Prostate gland (tissue), 2 donors: ENCODE measurements around the gene SLC10A3. TPM values are rescaled to one million over a fixed set of nuclear protein-coding genes. Genes with fewer than 3 reads are reported as not detected.

ENCODE experiments used
- DNase-seq: peaks from one replicate; pipeline ENCODE4 v3.0.0-alpha.2; 2019; ENCODE audit warnings: low spot score
- H3K27ac ChIP-seq, 2 donors: fragments of 200-600 bp; sonication (generic); 2 replicates each; pipeline ENCODE4 v1.5.1; 2017 to 2019
- H3K27me3 ChIP-seq: fragments of 200-600 bp; sonication (generic); replicated peaks from 2 replicates; pipeline ENCODE4 v1.5.1; 2019; ENCODE audit not compliant: insufficient read depth
- H3K36me3 ChIP-seq, 2 donors: fragments of 200-600 bp; sonication (generic); 1 replicate in 1 of 2; 2 replicates in 1 of 2; pipeline versions ENCODE4 v1.5.1 to v1.8.1; 2017 to 2019
- H3K4me1 ChIP-seq: fragments of 200-600 bp; sonication (generic); replicated peaks from 2 replicates; pipeline ENCODE4 v1.5.1; 2019
- H3K4me3 ChIP-seq, 2 donors: fragments of 200-600 bp; sonication (generic); 2 replicates each; pipeline ENCODE4 v1.5.1; 2017 to 2019
- H3K9me3 ChIP-seq: fragments of 200-600 bp; sonication (generic); 2 replicates; pipeline ENCODE4 v1.5.1; 2017
- POLR2A ChIP-seq: fragments of 450-650 bp; IDR thresholded peaks from one replicate; pipeline ENCODE4 v1.6.1; 2016; ENCODE audit warnings: antibody characterized with exemption, mild to moderate bottlenecking
- POLR2AphosphoS5 ChIP-seq: sonication (generic); formaldehyde crosslinking; IDR thresholded peaks from one replicate; pipeline ENCODE4 v1.6.1; 2017; ENCODE audit warnings: antibody characterized with exemption
- WGBS: methylation state at CpG from one replicate; pipeline ENCODE4 v1.1.5; 2018; 5-methylcytosine and 5-hydroxymethylcytosine counted together
- intact Hi-C: fragments of 100-400 bp; cut with DNase I; formaldehyde crosslinking; loops from one replicate; pipeline ENCODE4 v1.14.2; 2022
- total RNA-seq, 2 donors: library from RNA; depleted of rRNA; stranded (reverse); fragments of >200 nt; gene quantifications; one replicate each; pipeline ENCODE4 v1.1.0, GENCODE V29; 2016
- TF ChIP-seq, protein P1 (sequence below), 4 experiments: fragments of 200-600 bp in 2 of 4; fragments of 450-650 bp in 2 of 4; sonication (generic) in 2 of 4; IDR thresholded peaks; 1 replicate in 3 of 4; 2 replicates in 1 of 4; pipeline ENCODE4 v1.5.1; 2016 to 2019; ENCODE audit warnings: antibody characterized with exemption in 4 of 4, mild to moderate bottlenecking in 2 of 4, moderate library complexity in 2 of 4

The SLC10A3 gene
- total RNA-seq, 2 donors from 2014 or later = 28.0 to 45.6 TPM

DNA sequence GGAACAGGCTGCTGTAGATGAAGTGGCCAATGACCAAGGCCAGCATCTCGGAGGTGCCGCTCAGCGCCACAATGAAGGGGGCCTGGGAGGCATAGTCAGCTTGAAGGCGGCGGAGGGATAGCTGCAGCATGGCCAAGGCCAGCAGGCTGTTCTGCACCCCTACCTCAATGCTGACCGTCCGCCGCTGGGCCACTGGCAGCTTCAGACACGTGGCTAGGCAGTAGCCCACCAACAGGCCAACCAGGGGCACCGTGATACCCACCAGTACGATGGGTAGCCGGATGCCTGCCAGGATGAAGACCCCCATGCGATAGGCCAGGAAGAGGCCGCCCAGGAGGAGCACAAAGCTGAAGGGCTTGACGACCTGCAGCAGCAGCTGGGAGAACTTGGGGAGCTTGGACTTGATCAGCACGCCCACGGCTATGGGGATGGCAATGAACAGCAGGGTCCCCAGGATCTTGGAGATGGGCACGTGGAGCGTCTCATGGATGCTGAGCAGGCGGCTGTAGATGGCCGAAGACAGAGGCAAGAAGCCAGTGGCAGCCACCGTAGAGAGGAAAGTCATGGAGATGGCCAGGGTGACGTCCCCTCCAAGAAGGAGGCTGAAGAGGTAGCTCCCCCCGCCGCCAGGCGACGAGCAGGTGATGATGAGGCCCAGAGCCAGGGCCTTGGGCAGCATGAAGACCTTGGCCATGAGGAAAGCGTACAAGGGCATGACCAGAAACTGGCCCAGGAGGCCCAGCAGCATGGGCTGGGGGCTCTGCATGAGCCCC is 2.7 kb downstream of the SLC10A3 start:
- Histone ChIP-seq H3K4me3 (no peak overlapping the region), H3K9me3 (no peaks in the 10 kb centered on the region), H3K27me3 (no peaks in the 10 kb centered on the region), H3K27ac (peak overlapping the region; percentile 80 to 85), H3K4me1 (no peaks in the 10 kb centered on the region), H3K36me3 (no peaks in the 10 kb centered on the region)
- no peak for TF ChIP-seq POLR2AphosphoS5
- no peak for TF ChIP-seq POLR2A
- TF ChIP-seq, protein P1, sequence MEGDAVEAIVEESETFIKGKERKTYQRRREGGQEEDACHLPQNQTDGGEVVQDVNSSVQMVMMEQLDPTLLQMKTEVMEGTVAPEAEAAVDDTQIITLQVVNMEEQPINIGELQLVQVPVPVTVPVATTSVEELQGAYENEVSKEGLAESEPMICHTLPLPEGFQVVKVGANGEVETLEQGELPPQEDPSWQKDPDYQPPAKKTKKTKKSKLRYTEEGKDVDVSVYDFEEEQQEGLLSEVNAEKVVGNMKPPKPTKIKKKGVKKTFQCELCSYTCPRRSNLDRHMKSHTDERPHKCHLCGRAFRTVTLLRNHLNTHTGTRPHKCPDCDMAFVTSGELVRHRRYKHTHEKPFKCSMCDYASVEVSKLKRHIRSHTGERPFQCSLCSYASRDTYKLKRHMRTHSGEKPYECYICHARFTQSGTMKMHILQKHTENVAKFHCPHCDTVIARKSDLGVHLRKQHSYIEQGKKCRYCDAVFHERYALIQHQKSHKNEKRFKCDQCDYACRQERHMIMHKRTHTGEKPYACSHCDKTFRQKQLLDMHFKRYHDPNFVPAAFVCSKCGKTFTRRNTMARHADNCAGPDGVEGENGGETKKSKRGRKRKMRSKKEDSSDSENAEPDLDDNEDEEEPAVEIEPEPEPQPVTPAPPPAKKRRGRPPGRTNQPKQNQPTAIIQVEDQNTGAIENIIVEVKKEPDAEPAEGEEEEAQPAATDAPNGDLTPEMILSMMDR (IDR thresholded peaks at IDR 0.05) = no peak
- intact Hi-C loops = loop anchor here (5.0 kb wide), 1 partner anchor 50 kb away; the partner anchor contains the start of gene GDI1
- DNase-seq = no peak
- 93% methylated on average over 25 of the region's 28 CpGs for WGBS

DNA sequence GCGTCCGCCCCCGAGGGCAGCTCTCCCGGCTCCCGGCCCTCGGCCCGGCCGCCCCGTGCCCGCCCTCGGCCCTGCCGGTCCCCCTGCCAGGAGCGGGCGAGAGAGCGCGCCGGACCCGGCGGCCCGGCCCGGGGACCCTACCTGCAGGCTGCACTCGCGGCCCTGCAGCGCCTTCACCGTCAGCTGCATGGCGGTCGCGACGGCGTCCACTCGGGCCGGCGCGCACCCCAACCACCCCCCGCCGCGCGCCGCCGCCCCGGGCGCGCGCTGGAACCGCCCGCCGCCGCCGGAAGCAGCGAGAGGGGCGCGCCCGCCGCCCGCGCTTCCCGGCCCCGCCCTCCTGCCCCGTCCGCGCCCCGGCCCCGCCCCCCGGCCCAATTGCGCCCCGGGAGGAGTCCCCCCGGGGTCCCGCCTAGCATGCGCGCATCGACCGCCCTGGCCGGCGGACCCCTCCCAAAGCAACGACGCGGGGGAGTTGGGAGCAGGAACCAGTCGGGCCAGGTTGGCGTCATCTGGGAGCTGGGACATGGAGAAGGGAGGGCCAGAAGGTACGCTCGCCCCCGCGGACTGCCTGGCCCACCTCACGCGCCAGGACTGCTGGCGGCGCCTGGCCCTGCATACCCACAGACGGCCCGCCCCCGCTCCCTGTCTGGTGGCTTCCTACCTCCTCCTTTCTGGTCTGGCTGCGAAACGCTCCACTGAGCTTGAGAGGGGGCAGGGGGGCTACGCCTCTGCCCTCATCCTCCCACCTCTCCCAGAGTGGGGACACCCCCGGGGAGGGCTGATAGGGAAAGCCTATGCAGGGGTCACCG is 3.8 kb downstream of the SLC10A3 start, which contains the start of gene UBL4A:
Gene UBL4A, minus strand, starts transcription at position 220 of the 812 bp plus-strand sequence. Its CDS starts 31 bp downstream, at position 189.
- TF ChIP-seq POLR2A (peak; percentile 45), POLR2AphosphoS5 (peak; percentile 56)
- TF ChIP-seq, protein P1 (IDR thresholded peaks at IDR 0.05) = peak in 1 of 4 experiments; percentile 10
- H3K4me3 ChIP-seq = peak within 1 kb of the TSS; percentile 54 to 57
- peak; percentile 66 for DNase-seq
- H3K27ac ChIP-seq = peak within 1 kb of the TSS; percentile 80 to 85
- intact Hi-C loops = loop anchor here (5.0 kb wide), 1 partner anchor 49 kb away; the partner anchor contains the start of gene GDI1
- H3K4me1 ChIP-seq = no peaks in the 10 kb centered on the region
- 0% methylated on average over 1 of the region's 95 CpGs for WGBS
- H3K36me3 ChIP-seq = no peaks in the 10 kb centered on the region
- H3K9me3 ChIP-seq = no peaks in the 10 kb centered on the region
- H3K27me3 ChIP-seq = no peaks in the 10 kb centered on the region

DNA sequence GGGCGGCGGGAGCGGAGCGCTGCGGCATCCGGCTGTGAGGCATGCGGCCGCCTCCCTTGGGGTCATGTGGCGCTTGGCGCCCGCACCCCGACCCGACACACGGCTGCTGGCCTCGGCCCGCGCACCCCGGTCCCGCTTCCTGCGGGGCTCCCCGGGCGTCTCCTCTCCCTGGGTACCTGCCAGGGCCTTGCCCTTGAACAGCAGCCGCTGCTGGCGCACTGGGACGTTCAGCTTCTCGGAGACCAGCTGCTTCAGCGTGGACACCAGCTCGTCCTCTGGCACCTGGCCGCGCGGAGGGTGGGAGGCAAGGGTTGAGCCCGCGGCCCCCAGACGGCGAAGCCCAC is 4.4 kb downstream of the SLC10A3 start:
- H3K36me3 ChIP-seq = no peaks in the 10 kb centered on the region
- H3K27me3 ChIP-seq = no peaks in the 10 kb centered on the region
- no peaks in the 10 kb centered on the region for H3K9me3 ChIP-seq
- no peaks in the 10 kb centered on the region for H3K4me1 ChIP-seq
- TF ChIP-seq, protein P1 (IDR thresholded peaks at IDR 0.05) = no peak
- TF ChIP-seq POLR2A (no peak), POLR2AphosphoS5 (no peak)
- H3K27ac ChIP-seq = peak overlapping the region; percentile 75 to 85
- peak overlapping the region; percentile 54 to 57 for H3K4me3 ChIP-seq
- WGBS = 0% methylated on average over 14 of the region's 35 CpGs
- DNase-seq = no peak
- intact Hi-C loops = loop anchor here (5.0 kb wide), 1 partner anchor 49 kb away; the partner anchor contains the start of gene GDI1

DNA sequence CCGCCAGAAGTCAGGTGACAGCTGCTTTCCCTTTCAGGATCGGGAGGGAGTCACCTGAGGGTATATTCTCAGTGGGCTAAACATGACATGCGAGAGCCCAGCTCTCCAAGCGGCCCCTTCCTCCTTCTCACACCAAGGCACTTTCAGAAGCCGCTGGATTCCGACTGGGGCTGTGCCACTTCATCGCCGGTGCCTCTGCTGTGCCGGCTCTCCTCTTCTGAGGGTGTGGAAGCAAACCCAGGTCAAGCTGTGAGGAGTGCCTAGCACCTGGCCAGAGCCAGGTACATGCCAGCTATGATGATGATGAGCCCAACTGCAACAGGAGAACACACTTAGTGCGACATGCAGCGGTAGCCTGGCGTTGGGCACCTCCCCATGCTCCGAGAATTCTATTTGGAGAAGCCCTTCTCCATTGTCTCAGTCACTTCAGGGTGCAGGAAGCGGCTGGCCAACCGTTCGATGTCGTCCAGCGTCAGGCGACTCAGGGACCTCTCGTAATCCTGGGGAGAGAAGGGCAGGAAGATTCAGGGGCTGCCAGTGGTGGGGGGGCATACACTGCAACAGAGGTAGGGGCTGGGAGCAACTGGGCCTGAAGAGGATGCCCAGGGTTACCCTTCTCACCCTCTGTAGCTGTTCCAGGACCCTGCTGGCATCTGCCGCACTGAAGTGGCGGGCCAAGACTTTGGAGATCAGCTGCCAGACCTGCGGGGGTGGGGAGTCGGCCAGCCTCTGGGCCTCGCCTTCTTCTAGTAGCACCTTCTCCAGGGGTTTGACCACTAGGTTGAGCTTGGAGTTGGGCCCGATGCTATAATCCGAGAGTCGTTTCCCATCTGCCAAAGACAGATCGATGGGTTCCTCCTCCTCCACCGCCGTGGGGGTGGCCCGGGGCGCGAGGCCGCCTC is 5.0 kb downstream of the SLC10A3 start:
- 34% methylated on average over 27 of the region's 35 CpGs for WGBS
- Histone ChIP-seq H3K27me3 (no peaks in the 10 kb centered on the region), H3K27ac (peak overlapping the region; percentile 75 to 85), H3K9me3 (no peaks in the 10 kb centered on the region), H3K4me1 (no peaks in the 10 kb centered on the region), H3K36me3 (no peaks in the 10 kb centered on the region), H3K4me3 (peak overlapping the region; percentile 54 to 57)
- intact Hi-C loops = loop anchor here (5.0 kb wide), 1 partner anchor 48 kb away; the partner anchor contains the start of gene GDI1
- no peak for DNase-seq
- no peak for TF ChIP-seq POLR2AphosphoS5
- TF ChIP-seq, protein P1 (IDR thresholded peaks at IDR 0.05) = no peak
- no peak for TF ChIP-seq POLR2A
